Activated CD8-positive, alpha-beta memory T cell treated with anti-CD3 and anti-CD28 coated beads for 48 hours (primary cell): ENCODE measurements around the gene MBD3.
"Not testable (repeated sequence)": the region's sequence is repeated elsewhere in the genome, so short reads cannot be mapped to it uniquely, and the experiment has no call there.

ENCODE experiments used
- DNase-seq, 3 experiments: peaks; one replicate each; pipeline ENCODE4 v3.0.0-alpha.2; 2020; ENCODE audit warnings: low read depth in 2 of 3, low spot score in 2 of 3

MBD3 gene

DNA sequence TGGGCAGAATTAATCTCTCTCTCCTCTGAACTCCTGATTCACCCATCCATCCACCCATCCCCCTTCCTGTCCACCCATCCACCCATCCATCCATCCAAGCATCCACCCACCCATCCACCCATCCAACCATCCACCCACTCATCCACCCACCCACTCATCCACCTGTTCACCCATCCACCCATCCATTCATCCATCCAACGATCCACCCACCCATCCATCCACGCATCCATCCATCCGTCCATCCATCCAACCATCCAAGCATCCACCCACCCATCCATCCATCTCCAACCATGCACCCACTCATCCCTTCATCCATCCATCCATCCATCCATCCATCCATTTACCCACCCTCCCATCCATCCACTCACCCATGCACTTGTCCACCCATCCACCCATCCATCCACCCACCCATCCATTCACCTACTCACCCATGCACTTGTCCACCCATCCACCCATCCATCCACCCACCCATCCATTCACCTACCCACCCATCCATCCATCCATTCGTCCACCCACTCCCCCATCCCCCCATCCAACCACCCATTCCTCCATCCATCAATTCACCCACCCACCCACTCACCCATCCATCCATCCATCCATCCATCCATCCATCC is 43.2 kb downstream of the MBD3 start:
- no peak for DNase-seq

DNA sequence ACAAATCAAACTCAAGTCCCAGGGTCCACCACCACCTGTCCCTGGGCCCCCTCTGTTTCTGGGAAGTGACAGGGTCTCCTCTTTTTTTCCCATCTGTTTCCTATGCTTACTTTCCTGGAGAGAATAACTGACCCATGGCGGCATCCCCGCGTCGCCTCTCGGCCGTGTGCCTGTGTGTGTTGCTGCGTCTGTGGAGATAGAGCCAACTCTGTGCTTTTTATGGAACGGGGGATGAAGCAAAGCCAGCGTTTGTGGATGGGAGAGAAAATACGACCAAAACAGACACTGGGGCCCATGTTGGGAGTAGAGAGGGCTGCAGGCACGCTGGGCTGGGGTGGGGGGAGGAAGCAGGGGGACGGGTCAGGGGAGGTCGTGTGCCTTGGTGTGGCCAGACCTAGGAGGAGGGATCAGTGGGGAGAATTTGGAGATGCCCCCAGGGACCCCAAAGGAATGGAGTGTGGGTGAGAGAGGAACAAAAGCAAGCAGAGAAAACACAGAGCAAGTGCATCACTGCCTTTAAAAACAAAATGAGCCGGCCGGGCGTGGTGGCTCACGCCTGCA is 52.2 kb downstream of the MBD3 start:
- no peak for DNase-seq

DNA sequence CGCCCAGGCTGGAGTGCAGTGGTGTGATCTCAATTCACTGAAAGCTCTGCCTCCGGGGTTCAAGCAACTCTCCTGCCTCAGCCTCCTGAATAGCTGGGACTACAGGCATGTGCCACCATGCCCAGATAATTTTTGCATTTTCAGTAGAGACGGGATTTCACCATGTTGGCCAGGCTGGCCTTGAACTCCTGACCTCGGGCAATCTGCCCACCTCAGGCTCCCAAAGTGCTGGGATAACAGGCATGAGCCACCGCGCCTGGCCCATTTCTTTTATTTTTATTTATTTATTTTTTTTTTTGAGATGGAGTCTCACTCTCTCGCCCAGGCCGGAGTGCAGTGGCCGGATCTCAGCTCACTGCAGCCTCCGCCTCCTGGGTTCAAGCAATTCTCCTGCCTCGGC is 52.9 kb downstream of the MBD3 start:
- not testable (repeated sequence) for DNase-seq

DNA sequence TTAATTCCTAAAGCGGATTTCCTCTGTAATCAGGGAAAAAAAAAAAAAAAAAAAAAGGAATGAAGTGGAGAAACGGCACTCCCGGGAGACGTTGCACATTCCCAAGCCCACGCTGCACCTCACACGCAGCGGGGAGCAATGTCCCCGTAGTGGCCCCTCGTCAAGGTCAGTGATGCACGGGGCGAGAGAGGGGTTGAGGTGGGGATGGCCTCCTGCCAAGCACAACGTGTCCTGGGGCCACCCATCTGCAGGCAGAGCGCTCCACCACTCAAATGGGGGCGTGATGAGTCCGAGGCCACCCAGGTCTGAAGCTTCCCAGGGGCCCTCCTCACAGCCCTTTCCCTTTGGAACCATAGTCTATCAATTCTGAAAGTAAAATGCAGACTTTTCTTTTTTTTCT is 53.7 kb downstream of the MBD3 start:
- DNase-seq = no peak

DNA sequence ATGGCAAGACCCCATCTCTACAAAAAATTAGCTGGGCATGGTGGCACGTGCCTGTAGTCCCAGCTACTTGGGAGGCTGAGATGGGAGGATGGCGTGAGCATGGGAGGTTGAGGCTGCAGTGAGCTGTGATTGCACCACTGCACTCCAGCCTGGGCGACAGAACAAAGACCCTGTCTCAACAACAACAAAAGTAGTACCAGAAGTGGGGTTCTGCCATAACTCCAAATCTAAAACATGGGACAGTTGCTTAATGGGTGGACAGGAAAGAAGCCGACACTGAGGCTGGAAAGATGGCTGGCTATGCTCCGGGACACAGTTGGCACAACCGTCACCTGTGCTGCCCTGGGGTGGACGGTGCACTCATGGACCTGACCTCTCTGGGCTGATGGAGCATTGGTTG is 57.0 kb downstream of the MBD3 start:
- DNase-seq = not testable (repeated sequence)

DNA sequence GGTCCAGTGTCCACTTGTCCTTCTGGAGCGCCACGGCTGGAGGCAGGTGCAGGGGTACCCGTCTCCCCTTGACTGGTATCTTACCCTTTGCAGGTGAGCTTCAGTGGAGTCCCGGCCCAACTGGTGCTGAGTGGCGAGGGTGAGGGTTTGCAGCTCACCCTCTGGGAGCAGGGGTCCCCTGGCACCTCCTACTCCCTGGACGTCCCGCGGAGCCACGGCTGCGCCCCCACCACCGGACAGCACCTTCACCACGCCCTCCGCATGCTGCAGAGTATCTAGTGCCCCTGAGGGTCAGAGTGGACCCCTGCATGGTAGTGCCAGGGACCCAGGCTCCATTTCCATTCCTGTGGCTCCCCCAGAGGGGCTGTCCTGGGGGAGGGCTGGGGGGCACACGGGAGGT is 57.7 kb downstream of the MBD3 start:
- DNase-seq = no peak

DNA sequence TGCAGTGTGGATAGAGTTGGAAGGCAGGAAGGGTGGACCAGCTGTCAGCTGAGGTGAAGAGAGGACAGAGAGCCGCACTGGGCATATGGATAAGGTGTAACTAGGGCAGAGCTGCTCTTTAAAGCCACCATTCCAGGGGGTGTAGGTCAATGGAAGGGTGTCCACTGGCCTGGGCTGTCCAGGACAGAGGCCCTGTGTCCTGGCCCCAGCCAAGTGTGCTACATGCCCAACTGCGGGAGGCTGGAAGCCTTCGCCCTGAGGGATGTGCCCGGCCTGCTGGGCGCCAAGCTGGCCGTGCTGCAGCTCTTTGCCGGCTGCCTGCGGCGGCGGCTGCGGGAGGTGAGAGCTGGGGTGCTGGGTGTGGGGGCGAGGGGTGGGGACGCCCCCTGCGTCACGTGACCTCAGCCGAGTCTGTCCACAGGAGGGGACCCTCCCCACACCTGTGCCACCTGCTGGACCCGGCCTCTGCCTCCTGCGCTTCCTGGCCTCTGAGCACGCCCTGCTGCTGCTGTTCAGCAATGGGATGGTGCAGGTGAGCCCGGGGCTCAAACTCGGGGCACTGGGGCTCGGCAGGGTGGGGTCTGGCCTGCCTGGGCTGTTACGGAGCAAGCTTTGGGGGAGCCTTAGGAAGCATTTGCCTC is 59.0 kb downstream of the MBD3 start:
- no peak for DNase-seq

DNA sequence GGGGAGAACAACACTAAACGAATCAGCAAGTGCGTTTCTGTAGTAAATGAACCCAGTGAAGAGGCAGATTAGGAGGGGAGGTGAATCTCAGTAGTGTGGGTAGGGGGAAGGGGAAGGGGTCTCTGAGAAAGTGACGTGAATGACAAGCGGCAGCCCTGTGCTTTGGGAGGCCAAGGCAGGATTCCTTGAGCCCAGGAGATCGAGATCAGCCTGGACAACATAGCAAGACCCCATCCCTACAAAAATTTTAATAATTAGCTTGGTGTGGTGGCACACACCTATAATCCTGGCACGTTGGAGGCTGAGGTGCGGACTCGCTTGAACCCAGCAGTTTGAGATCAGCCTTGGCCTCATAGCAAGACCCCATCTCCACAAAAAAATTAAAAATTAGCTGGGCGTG is 60.7 kb downstream of the MBD3 start:
- no peak for DNase-seq

DNA sequence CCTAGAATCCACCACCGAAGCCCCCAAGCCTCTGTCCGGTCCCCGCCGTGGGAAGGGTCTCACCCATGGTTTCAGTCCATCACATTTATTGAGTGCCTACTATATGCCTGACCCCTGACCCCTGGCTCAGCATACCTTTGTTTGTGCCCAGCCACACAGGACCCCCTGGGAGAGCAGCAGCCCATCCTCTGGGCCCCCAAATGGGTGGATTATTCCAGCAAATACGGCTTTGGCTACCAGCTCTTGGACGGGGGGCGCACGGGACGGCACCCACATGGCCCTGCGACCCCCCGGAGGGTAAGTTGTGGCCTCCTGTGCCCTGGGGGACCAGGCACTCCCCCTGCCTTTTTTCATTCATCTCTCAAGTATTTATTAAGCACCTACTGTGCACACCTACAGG is 61.1 kb downstream of the MBD3 start:
- no peak for DNase-seq

DNA sequence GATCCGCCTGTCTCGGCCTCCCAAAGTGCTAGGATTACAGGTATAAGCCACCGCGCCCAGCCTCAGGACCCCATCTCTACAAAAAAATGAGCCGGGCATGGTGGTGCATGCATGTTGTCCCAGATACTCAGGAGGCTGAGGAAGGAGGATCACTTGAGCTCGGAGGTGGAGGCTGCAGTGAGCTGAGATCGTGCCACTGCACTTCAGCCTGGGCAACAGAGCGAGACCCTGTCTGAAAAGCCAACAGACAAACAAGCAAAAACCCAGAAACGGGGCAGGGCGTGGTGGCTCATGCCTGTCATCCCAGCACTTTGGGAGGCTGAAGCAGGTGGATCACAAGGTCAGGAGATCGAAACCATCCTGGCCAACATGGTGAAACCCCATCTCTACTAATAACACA is 61.8 kb downstream of the MBD3 start:
- not testable (repeated sequence) for DNase-seq

DNA sequence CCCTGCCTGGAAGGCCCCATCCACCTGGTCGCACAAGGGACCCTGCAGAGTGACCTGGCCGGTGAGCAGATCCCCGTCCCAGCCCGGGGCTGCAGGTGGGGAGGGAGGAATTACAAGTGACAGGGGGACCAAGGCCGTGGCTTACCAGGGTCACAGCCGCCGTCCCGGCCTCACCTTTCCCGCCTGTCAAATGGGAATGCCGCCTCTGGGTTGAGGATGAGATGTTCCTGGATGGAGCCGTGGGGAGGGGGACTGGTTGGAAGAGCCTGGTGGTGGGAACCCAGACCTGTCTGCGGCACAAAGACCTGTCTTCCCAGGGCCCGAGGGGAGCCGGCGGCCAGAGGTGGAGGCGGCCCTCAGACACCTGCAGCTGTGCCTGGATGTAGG is 63.2 kb downstream of the MBD3 start:
- no peak for DNase-seq

DNA sequence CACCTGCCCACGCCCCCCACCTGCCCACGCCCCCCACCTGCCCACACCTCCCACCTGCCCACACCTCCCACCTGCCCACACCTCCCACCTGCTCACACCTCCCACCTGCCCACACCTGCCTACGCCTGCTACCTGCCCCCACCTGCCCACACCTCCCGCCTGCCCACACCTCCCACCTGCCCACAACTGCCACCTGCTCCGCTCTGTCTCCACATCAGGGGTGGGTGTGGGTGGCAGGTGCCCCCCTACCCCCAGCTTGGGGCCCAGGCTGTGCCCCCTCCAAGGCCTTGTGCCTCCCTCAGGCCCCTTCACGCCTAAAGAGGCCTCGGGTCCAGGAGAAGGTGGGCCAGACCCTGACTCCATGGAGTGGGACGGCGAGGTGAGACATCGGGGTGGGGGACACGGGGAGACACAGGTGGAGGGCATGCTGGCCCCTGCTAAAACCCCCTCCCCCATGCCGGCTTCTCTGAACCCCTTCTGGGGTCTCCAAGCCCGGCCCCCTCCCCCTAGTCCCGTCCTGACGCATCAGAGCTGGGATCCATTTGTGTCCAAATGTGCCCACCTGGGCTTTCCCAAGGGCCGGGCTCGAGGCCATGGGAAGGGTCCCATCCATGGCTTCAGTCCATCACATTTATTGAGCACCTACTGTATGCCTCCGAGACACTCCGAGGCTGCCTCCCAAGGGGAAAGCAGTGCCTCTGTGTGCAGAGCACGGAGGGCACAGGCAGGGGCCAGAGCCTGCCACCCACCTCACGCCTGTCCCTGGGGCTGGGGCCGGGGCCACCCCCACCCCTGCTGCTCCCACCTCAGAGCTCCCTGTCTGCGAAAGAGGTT is 63.9 kb downstream of the MBD3 start:
- DNase-seq = no peak

DNA sequence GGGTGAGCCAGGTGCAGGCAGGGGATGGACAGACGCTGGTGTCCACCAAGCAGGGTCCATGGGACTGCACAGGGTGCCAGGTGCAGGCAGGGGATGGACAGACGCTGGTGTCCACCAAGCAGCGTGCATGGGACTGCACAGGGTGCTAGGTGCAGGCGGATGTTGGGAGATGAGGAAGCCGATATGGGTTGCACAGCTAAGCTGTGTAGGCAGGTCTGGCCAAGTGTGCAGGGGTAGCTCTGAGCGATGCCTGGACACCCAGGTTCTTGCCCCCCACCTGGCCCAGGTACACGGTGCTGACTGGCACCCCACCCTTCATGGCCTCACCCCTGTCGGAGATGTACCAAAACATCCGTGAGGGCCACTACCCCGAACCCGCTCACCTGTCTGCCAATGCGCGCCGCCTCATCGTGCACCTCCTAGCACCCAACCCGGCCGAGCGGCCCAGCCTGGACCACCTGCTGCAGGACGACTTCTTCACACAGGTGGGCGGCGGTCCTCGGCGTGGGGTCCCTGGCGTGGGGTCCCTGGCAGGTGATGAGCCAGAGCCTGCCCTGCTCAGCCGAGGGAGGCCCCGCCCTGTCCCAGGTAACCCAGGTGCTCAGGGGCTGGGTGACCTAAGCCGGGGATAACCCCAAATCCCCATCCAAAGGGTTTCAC is 64.9 kb downstream of the MBD3 start:
- DNase-seq = no peak

DNA sequence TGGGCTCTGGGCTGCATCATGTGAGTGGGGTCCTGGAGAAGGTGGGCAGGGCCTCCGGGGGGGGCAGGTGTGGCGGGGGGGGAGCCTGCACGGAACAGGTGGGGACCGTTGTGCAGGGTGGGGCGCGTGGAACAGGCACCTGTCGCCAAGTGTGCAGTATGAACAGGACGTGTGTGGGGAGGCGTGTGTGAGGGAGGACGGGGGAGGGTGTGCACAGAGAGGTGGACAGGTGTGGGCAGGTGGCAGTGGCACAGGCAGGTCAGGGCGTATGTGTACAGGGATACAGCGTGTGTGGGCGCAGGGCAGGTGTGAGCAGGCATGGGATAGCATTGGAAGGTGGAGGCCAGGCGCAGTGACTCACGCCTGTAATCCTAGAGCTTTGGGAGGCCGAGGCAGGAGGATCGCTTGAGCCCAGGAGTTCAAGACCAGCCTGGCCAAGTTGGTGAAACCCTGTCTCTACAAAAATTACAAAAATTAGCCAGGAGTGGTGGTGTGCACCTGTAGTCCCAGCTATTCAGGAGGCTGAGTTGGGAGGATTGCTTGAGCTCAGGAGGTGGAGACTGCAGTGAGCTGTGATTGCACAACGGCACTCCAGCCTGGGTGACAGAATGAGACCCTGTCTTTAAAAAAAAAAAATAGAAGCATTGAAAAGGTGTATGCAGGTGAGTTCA is 65.6 kb downstream of the MBD3 start:
- DNase-seq = no peak

DNA sequence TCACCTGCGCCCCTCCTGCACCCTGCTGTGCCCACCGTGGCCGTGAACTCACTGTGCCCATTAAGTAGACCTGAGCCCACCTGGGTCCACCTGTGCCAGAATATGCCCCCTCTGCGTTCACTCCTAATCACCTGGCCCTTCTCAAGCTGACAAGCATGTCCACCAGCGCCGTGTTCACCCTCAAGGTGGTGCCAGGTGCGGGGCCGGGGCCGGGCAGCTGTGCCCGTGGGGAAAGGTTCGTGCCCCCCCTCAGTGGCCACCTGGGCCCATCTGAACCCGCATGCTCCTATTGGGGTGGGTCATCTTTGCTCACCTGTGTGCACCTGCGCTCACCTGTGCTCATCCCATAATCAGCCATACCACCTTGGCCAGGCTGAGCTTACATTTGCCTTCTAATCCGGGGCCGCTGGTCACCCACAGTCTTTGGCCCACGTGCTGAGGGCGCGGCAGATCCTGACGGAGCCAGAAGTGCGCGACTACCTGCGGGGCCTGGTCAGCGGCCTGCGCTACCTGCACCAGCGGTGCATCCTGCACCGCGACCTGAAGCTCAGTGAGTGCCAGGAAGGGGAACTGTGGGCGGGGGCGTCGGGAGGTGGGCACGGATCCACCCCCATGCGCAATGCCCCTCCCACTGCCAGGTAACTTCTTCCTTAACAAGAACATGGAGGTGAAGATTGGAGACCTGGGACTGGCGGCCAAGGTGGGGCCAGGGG is 66.4 kb downstream of the MBD3 start:
- DNase-seq = no peak

DNA sequence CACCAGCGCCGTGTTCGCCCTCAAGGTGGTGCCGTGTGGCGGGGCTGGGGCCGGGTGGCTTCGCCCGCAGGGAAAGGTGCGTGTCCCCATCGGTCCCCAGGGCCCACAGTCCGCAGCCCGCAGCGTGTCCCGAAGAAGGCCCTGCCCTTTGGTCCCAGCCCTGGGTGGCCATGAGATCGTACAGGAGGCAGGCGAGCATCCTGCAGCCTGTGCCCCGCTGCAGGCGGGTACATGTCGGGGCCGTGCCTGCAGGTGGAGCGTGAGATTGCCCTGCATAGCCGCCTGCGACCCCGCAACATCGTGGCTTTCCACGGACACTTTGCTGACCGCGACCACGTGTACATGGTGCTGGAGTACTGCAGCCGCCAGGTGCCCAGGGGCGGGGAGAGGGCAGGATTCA is 67.3 kb downstream of the MBD3 start:
- no peak for DNase-seq

DNA sequence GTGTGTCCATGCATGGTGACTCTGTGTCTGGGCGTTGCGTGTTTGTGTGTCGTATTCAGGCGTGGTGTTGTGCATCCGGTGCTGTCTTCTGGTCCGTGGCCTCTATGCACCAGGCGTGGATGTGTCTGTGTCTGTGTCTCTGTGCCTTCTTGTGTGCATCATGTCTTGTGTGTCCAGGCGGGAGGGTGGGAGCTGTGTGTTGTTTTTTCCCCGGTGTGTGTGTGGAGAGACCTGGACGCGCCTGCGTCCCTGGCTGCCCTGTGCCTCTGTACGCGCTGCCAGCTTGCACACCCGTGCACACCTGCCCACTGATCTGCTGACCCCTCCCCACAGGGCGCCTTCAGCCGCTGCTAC is 67.7 kb downstream of the MBD3 start:
- DNase-seq = no peak

DNA sequence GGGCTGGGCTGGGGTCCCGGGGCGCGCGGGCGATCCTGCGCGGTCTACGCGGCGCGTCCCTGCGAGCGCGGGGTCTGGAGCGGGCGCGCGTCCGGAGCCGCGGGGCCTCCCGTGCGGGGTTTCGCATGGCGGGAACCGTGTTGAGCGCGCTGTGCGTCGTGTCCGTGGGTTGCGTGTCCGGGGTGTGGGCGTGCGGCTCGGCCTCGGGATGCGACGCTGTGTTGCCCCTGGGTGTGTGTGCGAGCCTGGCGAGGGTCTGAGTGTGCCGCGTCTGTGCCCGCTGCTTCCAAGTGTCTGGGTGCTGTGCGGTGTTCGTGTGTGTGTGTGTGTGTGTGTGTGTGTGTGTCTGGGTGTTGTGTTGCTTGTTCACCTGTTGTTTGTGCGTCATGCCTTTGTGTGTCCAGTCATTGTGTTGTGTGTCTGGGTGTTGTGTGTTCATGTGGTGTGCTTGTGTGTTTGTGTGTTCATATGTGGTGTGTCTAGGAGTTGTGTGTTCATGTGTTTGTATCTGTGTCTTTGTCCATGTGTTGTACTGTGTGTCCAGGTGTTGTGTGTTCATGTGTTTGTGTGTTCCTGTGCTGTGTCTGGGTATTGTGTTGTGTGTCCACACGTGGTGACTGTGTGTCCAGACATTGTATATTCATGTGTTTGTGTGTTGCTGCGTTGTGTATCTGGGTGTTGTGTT is 68.2 kb downstream of the MBD3 start:
- no peak for DNase-seq
